Measurements from ENCODE around the gene SLC6A13.
"Not testable (repeated sequence)": the region's sequence is repeated elsewhere in the genome, so short reads cannot be mapped to it uniquely, and the experiment has no call there.

The SLC6A13 gene

DNA sequence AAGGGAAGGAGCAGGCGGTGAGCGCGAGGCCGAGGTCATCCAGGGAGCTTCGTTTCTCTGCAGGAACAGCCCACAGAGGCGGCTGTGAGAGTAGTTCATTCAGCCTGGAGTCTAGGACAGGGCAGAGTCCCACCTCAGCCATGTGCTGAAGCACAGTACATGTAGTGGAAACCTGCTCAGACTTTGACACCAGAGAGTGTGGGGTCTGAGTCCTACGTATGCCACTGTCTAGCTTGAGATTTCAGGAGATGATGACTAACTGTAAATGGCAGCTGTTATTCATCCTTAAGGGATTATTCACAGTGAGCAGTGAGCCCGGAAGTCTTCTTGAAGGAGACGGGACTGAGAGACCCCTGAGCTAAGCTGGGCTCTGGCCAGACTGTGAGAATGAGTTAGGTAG, 938 bp upstream of the SLC6A13 start:
- no peak for DNase-seq

- DNase-seq, result no peak
Measured at GRCh38 chr12:262113-262512, 523 bp downstream of the SLC6A13 start.

- DNase-seq, result no peak
Measured at GRCh38 chr12:257521-258321, 4.9 kb downstream of the SLC6A13 start.

GRCh38 chr12:256958-257357, 5.7 kb downstream of the SLC6A13 start:
- DNase-seq, result no peak

DNA sequence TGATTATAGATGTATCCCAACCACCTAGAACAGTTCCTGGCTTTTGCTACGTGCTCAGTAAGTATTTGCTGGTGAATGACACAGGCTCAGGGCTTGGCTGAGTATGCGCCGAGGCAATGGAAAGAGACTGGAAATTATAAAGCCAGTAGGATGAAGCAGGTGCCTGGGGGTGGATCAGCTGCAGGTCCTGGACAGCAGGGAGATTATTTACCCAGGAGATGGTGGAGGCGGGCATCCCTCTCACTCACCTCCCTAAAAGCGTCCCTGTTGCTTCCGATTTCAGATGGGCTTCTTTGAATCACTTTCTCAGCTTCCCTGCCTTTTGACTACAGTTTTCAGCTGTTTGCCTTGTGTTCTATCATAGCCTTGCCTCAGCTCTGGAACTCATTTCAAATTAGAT, 6.4 kb downstream of the SLC6A13 start:
- no peak for DNase-seq

- DNase-seq, result no peak
Measured at GRCh38 chr12:254912-255311, 7.7 kb downstream of the SLC6A13 start.

DNA sequence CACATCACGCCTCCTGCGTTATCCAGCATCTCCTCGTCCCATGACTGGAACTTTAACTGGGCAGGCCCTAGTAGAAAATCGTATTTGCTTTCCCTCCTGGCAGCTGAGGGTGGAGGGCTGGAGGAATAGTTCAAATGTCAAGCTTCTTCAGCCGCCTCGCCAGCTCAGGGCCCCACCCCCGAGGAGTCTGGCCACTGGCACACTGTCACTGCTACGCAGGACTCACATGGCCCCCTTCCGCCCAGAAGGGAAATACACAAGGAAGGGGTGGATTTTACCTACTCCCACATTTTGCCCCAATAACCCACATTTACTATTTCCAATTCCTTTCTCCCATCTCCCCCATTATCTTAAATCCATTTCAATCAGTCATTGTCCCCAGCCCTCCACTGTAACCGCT, 8.6 kb downstream of the SLC6A13 start:
- no peak for DNase-seq

- no peak for DNase-seq
Measured at GRCh38 chr12:253116-253831, 9.4 kb downstream of the SLC6A13 start.

DNA sequence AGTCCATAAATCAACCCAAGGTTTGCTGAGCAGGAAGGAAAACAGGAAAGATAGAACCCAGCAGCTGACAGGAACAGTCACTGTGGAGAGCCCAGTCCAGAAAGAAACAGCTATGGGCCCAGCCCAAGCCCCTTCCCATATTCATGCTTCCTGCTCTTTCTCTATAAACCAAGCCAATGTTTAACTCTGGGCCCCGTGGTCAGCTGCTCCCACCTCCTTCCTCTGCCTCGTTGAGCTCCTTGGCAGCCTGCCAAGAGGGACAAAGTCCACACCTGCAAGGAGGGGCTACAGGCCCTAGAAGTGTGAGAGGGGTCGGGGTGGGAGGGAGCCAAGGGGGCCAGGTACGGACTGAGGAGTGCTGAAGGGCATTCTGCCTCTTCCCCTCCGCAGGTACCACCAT, 10.0 kb downstream of the SLC6A13 start:
- peak; percentile 48 for DNase-seq

GRCh38 chr12:247271-247670, 15.4 kb downstream of the SLC6A13 start:
- peak; percentile 42 for DNase-seq

DNA sequence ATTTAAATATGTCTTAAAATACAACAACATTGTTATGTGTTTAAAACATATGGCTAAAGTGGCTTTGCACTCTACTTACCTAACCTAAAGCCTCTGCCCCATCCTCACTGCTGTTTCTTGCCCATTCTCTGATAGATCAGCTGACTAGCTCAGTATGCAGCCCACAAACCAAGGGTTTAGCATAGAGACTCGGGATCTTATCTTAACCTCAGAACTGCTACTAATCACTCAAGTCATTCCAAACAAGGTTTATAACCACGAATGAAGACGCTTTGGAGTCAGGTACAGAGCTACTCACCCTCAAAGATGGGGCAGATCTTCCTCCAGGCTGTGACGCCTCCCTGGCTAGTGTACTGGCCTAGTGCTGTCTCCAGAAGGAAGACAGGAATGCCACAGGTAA, 19.3 kb downstream of the SLC6A13 start:
- DNase-seq, result no peak

DNA sequence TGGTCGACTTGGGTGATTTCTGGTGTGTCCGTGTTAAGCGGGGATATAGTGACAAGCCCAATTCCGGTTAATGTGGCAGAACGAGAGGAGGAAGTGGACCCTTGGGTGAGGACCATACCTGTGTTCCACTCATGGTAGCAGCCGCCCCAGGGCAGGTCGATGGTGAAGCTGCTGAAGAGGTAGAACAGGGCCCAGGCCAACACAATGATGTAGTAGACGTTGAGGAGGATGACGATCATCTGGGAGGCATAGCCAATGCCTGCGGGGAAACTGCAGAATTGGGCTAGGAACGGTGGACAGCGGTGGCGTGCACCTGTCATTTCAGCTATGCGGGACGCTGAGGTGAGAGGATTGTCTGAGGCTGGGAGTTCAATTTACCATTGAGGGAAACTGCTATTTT, 20.1 kb downstream of the SLC6A13 start:
- DNase-seq, result no peak

- no peak for DNase-seq
Measured at GRCh38 chr12:241266-241665, 21.4 kb downstream of the SLC6A13 start.

- DNase-seq, result no peak
Measured at GRCh38 chr12:240566-240965, 22.1 kb downstream of the SLC6A13 start.

DNA sequence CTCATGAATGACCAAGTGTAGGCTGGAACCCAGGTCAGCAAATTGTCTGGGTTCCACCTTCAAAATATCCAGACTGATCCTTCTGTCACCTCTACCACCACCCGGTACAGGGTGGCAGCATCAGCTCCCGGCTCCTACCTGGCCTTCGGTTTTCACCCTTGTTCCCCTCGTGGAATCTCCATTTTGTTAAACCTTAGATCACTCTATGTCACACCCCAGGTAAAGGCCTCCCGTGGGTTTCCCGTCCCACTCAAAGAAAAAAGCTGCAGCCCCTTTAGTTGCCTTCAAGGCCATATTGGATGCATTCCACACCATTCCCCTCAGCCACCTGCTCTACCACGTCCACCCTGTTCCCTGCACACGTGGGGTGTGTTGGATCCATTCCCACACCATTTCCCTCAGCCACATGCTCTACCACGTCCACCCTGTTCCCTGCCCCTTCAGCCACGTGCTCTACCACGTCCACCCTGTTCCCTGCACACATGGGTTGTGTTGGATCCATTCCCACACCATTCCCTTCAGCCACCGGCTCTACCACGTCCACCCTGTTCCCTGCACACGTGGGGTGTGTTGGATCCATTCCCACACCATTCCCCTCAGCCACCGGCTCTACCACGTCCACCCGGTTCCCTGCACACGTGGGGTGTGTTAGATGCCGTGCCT, 23.8 kb downstream of the SLC6A13 start:
- DNase-seq, result no peak

- no peak for DNase-seq
Measured at GRCh38 chr12:238116-238515, 24.5 kb downstream of the SLC6A13 start.

DNA sequence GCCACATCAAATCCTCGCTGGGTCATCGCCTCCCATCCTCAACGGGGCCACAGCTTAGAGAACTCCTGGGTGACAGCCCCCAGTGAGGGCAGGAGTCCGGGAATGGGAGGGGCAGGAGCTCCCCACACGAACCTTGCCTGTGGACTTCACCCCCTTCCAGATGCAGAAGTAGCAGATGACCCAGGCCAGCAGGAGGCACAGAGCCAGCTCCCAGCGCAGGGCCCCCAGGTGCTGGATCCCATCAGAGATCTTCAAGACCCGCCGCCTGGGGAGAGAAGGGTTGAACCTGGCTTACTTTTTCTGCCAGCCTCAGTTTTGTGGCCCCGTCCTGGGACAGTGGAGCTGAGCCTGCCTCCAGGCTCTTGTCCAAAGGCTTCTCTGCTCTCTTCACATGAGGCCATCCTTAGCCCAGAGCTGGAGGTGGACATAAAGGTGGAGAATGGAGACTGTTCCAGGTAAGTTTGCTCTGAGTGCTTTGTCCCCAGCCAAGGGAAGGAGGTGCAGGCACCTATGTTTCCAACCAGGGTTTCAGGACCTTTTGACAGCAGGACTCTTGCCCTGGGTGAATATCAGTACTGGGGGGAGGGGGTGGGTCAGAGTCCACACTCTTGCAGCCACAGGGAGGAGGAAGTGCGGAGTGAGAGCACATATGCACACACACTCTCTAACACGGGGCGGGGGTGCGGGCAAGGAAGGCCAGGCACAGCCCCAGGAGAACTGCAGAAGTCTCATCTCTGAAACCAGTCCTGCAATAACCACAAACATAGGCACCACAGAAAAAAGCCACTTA, 25.4 kb downstream of the SLC6A13 start:
- no peak for DNase-seq

DNA sequence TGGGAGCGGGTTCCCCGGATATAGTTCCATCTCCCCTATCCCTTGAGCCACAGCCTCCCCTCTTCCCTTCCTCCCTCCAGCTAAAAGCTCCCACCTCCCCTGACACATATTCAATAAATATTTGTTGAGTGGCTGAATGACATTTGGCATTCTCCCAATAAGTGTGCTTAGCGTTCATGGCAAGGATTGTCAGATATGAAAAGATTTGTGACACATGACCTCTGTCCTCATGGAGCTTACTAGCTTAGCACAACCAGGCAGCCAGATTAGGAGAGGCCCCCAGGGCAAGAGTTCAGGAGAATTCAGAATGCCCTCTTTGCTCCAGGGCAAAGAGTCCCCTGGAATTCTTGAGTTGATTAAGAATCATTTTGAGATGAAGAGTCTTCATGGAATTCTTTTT, 26.2 kb downstream of the SLC6A13 start:
- DNase-seq, result no peak

DNA sequence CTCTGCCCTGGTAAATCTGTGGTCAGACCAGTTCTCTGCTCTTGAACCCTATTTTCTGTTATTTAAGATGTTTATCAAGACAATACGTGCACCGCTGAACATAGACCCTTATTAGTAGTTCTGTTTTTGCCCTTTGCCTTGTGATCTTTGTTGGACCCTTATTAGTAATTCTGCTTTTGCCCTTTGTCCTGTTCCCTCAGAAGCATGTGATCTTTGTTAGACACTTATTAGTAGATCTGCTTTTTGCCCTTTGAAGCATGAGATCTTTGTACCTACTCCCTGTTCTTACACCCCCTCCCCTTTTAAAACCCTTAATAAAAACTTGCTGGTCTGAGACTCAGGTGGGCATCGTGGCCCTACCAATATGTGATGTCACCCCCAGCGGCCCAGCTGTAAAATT, 26.7 kb downstream of the SLC6A13 start:
- not testable (repeated sequence) for DNase-seq

- no peak for DNase-seq
Measured at GRCh38 chr12:234891-235415, 27.7 kb downstream of the SLC6A13 start.

- DNase-seq, result no peak
Measured at GRCh38 chr12:234019-234418, 28.6 kb downstream of the SLC6A13 start.

DNA sequence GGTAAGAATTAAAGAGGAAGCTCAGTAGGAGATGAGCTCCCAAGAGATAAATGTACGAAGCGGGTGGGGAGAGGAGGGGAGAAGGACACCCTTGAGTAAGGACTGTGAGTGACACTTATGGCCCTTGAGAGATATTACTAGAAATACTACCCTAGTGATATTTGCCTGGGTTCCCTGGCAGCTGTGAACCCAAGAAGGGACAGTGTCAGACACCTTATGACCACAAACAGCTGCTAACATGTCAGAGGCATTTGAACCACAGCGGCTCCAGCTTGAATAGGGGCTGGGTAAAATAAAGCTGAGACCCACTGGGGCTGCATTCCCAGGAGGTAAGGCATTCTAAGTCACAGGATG, 29.0 kb downstream of the SLC6A13 start:
- no peak for DNase-seq

Measured in DMS53 (cell line).